HG02973 (cell line): ENCODE data around the gene BCL2.
A peak's percentile ranks its signal among the peaks of the same experiment; 100 is the strongest.

ENCODE experiments used
- ATAC-seq: cut with Tn5 transposase; IDR thresholded peaks from one replicate; pipeline ENCODE4 v1.9.1; 2021; ENCODE audit warnings: moderate library complexity; ENCODE audit not compliant: unreplicated experiment

BCL2 gene

DNA sequence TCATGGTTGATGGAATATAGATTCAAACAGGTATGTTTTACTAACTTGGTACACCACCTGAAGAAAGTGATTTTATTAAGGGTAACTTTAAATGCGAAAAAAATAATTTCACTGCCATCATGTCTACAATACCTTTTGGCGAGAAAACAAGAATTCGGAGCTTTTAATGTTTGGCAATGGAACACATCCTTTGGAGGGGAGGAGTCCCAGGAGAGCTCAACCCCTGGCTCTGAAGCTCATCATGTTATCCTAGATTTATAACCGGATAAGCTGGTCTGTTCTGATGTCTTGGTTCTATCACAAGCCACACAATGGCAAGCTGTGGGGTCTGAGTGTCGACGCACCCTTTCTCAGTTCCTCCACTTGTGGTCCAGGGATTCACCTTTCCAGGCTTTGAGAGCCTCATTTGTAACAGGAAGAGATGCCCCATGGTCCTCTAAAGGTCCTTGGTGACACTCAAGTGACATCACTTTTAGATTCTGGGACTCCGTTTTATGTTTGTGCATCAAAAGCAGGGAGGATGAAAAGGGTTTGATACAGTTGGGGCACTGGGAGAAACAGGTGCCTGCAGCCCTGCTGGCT lies 172.7 kb downstream of the BCL2 start:
- ATAC-seq = no peak

DNA sequence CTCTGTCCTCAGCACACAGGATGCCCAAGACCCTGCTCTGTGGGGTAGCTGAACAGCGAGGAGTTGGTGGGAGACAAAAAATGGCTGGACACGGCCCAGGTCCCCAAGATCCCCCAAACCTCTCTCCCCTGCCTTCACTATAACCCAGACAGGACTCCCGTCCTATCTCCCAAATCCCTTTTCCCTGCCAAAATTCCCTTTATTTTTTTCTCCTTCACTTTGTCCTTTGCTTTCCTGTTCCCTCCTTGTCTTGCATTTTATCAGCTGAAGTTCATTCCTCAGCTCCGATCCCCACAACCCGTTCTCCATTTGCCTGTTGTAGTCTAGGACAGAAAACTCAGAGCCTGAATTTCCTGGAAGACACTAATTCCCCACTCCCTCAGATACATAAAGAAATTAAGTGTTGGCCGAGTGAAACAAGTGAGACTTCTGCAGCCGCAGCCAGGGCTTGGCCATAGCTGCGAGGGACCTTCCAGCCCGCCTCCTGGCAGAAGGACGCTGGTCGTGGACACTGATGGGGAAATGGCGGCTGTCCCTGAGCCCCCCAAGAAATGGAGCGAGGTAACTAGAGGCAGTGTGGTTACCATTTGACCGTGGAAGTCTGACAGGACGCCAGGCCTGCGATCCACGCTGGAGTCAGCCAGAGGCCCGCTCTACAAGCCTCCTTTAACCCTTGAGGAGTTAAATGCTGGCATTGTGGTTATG lies 173.6 kb downstream of the BCL2 start:
- no peak for ATAC-seq

DNA sequence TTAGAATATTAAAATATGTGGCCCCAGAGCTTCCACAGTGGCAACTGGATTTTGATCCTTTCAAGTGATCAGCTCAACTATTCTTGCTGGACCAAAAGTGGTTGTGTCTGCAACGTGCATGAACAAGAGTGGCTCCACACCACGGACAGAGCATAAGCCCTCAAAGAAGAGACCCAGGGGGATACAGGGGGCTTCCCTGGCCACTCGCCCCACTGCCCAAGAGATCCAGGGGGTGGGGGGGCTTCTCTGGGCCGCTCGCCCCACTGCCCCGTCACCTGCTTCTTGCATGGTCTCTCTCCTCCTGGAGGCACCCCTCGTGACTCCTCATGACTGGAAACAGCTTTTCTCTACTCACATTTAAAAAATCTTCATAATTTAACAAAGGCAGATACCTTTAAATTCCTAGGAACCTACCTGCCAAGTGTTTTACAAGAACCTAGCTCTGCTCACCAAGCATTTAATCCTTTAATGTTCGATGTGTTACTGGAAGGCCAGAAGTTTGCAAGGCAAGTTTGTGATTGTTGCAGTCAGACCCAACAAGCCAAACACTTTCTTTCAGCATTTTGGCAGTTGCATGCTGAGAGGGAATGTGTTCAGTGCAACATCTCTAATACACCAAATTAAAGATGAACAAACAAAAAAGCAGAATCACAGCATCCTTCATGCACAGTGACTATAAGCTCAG lies 174.3 kb downstream of the BCL2 start:
- ATAC-seq = no peak

DNA sequence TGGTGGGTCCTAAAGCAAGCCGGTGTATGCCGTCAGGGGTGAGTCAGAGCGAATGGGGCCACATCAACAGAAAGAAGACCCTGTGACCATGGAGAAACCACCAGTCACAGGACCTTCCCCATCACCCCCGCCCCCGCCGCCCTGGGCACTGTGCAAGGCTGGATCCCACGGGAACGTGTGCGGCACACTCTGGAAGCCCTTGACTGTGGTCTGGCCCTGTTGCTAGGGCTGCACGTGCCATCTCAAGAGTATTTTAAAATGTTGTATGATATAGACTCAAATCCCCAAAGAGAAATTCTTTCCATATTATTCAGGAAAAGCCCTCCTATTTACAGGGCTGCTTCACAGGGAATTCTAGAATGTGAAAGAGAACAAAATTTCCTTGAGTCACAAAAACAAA lies 174.8 kb downstream of the BCL2 start:
- ATAC-seq = no peak

DNA sequence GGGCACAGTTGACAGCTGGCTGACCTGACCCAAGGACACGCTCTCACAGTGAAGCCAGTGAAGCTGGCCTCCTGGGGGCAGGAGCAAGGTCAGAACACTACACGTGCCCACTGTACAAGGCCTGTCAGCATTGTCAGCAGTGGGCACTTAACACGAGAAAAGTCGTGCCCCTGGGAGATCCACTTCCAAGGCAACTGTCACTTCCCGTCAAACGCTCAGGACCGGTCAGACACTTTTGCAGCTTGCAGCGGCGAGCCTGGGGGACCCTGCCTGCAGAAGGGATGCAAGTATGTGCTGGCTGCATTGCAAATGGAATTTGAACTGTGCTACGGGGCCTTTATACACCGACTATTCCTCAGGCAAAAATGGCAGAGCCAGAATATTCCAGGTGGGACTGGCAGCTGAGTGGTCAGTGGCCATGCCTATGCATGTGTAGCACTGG lies 176.2 kb downstream of the BCL2 start:
- ATAC-seq = no peak

DNA sequence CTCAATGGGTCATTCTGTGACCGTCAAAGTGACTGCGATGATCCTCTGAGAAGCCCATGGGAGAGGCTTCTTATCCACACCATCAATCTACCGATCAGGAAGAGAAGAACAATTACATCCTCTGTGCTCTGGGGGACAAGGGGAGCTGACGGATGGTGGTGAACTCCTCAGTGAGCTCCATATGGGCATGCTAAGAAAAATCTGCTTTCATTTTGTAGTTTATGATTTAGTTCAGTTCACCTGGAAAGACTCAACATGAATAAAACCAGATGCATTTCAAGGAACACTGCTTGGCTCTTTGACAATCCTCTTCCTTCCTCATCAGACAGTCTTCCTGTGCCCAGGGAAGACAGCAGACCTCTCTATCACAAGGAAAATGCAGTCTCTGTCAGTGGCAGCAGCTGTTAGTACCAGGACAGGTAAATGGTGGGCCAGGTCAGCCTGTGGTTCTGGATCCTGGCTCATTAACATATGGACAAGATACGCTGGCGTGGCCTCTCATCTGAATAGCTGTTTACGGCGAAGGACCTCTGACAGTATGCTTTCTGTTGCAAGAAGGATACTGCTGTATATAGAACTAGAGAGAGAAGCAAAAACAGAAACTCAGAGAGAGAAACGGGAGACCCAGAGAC lies 176.9 kb downstream of the BCL2 start:
- no peak for ATAC-seq

DNA sequence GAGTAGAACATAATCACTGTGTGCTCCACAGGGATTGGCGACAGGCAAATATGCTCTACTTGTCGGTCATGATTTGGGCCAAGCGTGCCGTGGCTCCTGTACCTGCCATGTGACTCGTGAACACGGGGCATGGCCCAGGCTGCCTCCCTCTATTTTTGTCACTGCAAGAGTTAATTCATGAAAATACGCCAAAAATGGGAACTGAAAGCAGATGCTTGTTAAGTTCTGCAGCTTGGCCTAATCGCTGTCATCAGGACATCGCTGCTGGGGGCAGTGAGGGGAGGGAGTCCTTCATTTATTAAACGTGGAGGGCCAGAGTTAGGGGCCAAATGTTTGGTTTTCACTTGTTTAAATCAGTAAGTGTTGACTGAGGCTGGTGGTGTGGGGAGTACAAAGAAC lies 177.8 kb downstream of the BCL2 start:
- ATAC-seq = peak; percentile 34

DNA sequence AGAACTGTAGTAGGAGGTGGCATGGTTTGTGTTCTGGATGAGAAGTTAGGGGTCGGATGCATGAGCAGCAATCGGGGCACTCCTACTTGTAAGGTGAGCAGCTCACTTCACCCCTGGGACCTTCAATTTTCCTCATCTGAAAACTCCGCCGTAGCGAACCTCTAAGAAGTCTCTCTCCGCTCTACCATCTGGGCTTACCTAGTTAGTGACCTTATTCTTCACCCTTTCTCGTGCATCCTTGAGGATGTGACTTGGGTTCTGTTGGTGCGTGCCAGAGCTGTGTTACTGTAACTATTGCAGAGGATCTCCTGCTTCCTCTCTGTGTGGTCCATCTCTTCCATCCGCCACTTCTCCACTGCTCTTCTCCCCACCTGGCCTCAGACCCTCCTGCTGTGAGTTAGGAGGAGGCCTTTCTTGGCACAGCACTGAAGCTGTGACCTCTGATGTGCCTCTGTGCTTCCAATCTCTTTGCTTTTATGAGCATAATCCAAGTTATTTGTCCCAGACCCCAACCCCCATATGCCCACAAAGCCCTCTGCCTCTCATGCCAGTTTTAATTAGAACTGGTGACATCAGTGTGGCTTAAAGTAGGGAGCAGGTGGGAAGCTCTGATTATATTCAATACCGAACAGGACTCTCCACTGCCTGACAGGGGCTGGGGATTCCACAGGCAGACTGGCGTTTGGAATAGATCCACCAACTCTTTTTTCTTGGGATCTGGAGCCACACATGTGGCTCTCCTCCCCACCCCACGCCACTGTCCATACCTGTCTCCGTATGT lies 178.4 kb downstream of the BCL2 start:
- ATAC-seq = no peak

DNA sequence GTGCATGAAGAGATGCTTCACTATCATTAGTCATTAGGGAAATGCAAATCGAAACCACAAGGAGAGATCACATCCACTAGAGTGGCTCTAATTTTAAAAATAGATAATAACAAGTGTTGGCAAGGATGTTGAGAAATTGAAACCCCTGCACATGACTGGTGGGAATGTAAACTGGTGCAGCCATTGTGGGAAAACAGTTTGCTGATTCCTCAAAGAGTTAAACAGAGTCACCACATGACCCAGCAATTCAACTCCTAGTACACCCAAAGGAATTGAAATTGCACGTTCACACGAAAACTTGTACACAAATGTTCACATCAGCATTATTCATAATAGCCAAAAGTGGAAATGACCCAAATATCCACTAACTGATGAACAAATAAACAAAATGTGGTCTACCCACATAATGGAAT lies 179.5 kb downstream of the BCL2 start:
- no peak for ATAC-seq

DNA sequence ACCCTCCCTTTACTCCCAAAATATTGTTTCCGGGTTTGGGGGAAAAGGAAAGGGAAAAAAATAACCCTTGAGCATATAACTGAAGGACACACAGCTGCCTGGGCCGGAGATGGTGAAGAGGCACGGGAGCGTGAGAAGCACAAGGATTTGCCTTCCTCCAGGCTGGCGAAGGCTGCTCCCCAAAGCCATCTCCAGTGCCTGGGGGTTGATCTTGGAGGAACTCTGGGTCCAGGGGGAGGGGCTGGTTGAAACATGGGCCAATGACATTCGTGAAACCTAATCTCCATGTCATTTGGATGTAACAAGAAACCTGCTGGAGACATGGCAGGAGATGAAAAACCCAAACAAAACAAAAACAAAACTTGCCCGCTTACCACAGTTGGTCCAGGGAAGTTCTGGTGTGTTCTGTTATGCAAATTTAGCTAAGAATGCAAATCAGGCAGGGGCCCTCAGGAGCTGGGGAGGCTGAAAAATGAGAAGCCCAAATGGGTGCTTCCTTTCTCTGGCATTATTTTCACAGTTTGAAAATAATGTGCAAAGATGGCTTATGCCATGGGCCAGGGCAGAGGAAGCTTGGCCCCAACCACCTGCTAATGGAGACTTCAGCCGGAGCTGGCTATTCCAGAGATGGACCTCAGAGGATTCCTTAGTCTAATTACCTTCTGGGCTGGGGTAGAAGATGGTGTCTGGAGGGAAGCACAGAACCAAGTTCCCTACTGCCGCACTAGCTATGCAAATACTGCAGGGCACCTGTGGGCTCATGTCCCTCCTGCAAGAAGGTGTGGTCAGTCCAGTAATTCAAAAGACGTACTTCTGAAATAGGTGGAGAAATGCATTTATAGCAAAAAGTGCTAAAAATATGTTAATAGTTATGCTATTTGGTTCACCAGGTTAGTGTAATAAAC lies 180.9 kb downstream of the BCL2 start:
- ATAC-seq = peak; percentile 51

DNA sequence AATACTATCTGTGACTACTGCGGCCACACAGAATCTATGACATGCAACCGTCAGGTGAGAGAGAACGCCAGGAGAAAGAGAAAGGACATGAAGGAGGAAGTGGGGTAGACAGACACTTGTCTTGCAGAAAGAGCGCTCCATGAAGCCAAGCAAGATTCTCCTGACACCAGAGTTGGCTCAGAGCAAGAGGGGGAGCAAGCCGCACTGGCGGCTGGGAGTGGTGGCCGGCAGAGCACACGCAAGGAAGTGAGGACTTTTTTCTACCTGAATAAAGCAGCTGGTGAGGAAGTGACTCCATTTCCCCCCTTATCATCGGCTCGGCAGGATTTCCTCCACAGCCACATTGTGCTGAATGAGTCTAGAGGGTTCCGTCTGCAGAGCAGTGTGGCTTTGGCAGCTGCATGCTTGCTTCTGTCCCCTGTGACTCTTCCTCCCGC lies 181.6 kb downstream of the BCL2 start:
- peak; percentile 20 for ATAC-seq

DNA sequence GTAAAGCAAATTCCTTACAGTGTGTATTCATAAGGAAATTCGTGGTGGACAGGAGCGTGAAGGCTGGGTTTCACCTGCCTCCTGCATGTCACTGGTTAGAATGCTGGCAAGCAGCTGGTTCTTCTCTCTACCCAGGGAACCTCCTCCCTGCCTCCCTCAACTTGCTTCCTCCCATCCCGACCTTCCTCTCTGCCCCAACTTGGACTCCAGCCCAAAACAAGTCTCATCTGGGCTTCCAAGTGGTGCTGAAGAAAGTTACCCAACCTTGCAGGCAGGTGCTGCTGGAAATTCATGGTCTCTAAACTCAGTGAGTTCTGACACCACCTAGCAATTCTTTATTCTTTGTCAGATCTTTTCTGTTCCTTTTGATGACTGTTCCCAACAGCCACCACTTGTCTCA lies 184.5 kb downstream of the BCL2 start:
- no peak for ATAC-seq

DNA sequence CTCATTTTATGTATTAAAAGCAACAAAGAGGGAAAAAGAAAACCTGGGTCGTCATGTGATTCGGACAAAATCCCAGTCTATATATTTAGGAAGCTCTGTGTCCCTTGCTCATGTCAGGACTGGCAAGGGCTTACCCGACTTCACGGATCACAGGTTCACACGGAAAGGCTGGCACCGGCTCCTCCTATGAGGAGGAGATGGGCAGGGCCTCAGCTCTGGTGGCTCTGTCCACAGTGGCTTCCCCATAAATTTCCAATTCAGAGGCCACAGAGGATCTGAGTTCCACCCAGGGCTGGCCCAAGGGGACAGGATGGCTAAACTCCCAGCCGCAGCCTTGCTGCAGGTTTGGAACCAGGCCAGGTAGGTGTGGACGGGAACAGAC lies 186.8 kb downstream of the BCL2 start:
- no peak for ATAC-seq

DNA sequence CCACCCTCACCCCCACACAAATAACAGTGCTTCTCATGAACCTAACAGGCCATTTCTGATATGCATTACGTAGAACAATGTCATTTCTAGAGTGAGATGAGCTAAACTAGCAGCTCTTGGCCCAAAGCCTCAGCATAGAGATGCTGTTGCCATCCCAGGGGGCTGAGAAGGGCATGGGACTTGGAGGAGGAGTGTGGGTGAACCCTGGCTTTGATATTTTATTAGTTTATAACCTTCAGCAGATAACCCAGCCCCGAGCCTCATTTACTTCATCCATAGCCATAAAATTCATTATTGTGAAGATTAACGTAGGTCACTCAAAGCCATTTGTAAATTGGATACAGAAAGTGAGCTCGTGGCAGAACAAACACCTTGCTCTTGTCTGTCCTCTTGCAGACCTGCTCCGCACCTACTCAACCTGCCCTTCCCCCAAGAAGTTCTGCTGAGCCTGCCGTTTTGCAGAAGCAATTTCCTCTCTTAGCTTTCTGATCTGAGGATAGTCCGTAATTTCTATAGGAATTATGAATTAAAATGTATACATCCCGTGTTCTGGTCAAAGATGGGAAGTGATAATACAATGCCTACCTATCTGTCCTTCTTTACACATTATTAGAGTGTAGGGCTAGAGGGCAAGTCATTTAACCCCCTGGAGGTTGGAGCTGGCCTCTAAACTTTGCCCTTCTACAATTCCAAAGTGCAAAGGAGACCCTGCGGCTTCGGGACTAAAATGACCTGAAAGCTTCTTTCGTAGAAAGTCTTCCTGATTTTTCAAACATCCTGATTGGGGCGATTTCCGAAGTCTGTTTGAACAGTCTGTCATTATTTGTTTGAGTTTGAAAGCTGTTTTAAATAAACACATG lies 187.4 kb downstream of the BCL2 start:
- ATAC-seq = peak; percentile 21

DNA sequence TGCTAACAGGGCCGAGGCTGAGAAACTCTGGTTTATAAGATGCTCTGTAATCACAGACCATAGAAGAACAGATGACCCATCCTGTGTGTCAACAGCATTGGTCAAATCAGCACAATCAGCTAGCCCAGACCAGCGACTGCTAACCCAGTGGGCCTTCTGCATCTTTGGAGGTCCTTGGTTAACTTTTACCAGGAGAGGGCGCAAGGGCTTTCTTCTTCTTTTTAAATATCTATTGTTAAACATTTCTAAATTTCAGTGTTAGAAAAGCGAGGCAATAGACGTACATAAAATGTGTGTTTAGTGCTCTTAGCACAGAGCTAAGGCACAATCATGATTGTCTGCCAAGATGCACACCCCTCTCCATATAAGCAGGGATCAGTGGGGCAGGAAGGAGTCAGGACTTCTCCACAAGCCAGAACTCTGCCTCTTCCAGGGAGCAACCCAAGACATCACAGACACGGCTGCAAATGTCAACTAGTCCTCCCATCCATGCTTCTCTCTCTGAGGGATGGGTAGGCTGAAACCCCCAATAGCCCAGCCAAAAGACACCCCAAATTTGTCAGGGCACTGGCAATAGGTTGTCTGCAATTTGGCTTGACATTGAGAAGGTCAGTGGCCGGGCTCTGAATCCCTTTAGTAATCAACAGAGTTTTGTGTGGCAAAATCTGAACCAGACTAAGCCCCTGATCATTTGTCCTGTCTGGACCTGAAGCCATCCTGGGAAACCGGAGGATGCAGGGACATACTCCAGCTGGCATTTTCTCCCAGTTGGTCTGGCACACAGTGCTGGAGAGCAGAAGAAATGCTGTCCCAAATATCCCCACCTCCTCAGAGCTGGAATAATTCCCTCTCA lies 188.2 kb downstream of the BCL2 start:
- peak; percentile 53 for ATAC-seq

DNA sequence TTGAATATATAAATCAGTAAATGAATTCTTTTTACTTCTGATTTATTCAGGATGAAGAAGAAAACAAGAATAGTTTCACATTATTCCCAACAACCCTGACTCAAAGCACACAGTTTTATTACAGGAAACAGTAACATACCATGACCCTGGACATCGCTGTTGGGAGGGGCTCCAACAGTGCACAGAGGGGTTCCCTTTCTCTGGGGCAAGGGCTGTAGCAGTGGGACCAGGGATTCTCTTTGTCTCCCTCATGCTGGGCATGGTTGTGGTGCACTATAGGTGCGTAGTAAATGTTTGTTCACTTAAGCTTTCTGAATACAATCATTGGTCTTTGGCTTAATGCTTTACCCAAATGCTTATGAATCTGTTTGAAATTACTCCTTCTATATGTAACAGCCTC lies 189.4 kb downstream of the BCL2 start:
- ATAC-seq = no peak

DNA sequence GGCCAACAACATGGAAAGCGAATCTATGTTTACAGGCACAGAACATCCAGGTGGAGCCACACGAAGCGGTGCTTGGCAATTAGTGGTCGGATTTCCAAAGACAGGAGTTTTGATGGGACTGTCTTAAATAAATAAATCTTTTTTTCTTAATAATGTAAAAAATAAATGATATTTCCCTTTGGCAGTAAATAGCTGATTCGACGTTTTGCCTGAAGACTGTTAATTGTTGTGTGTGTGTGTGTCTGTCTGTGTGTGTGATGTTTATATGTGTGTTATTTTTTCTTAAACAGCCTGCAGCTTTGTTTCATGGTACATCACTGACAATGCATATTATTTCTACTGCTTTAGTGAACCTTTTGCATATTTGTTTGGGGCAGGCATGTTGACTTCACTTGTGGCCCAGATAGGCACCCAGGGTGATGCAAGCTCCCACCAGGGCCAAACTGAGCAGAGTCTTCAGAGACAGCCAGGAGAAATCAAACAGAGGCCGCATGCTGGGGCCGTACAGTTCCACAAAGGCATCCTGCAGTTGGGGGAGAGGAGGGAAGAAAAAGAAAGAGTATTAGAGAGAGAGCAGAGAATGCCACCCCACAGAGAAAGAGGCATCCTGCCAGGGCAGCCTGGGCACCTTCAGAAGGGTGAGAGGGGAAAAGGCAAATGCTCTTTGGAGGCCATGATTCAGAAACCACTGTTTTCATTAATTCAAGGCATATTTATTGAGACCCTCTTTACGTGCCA lies 191.2 kb downstream of the BCL2 start:
- ATAC-seq = no peak
